Hair follicular keratinocyte (primary cell): Measurements from ENCODE around the gene LRRK1. TPM values are rescaled to one million over a fixed set of nuclear protein-coding genes. Genes with fewer than 3 reads are reported as not detected.

Experiments used
- total RNA-seq: library from RNA; depleted of rRNA; stranded (reverse); fragments of >200 nt; gene quantifications from 2 replicates; pipeline ENCODE4 v1.2.3, GENCODE V29; 2015

LRRK1 gene, protein sequence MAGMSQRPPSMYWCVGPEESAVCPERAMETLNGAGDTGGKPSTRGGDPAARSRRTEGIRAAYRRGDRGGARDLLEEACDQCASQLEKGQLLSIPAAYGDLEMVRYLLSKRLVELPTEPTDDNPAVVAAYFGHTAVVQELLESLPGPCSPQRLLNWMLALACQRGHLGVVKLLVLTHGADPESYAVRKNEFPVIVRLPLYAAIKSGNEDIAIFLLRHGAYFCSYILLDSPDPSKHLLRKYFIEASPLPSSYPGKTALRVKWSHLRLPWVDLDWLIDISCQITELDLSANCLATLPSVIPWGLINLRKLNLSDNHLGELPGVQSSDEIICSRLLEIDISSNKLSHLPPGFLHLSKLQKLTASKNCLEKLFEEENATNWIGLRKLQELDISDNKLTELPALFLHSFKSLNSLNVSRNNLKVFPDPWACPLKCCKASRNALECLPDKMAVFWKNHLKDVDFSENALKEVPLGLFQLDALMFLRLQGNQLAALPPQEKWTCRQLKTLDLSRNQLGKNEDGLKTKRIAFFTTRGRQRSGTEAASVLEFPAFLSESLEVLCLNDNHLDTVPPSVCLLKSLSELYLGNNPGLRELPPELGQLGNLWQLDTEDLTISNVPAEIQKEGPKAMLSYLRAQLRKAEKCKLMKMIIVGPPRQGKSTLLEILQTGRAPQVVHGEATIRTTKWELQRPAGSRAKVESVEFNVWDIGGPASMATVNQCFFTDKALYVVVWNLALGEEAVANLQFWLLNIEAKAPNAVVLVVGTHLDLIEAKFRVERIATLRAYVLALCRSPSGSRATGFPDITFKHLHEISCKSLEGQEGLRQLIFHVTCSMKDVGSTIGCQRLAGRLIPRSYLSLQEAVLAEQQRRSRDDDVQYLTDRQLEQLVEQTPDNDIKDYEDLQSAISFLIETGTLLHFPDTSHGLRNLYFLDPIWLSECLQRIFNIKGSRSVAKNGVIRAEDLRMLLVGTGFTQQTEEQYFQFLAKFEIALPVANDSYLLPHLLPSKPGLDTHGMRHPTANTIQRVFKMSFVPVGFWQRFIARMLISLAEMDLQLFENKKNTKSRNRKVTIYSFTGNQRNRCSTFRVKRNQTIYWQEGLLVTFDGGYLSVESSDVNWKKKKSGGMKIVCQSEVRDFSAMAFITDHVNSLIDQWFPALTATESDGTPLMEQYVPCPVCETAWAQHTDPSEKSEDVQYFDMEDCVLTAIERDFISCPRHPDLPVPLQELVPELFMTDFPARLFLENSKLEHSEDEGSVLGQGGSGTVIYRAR (N-terminal part only)
- total RNA-seq = 7.7 and 8.0 TPM in 2 replicates

DNA sequence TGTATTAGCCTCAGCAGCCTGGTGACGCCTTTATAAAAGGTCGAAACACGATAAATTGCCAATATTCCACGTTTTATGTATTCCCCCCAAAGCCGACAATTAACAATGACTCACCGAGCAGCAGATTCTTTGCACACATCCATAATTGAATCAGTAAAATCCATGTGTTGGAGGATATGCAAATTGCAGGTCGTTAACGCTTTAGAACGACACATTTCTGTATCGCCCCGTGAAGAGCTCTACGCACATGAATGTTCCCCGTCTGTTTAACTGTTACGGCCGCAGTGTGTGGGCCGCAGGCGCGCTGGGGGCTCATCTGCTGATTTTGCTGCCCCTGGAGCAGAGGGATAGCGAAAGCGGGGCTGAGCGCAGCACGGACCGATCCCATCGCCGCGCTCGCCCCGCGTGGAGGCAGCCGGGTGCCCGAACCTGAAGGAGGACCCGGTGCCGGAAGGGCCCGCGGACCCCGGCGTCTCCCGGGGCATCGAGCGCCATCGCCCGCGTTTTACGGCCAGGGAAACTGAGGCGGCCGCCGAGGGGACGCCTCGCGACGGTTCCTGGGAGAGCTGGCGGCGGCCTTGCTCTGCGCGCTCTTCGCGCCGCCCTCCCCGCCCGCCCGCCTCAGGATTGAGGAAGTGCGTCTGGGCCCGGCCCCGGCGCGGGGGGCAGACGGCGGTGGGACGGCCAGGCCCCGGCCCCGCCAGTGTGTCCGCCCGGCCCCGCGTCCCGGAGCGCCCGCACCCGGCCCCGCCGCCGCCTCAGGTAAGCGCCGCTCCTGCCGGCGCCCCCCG is at the start of gene LRRK1:
TSS of gene LRRK1 (plus strand) at position 668 of the 791 bp plus-strand sequence. CDS start 5,276 bp downstream, outside the sequence.

DNA sequence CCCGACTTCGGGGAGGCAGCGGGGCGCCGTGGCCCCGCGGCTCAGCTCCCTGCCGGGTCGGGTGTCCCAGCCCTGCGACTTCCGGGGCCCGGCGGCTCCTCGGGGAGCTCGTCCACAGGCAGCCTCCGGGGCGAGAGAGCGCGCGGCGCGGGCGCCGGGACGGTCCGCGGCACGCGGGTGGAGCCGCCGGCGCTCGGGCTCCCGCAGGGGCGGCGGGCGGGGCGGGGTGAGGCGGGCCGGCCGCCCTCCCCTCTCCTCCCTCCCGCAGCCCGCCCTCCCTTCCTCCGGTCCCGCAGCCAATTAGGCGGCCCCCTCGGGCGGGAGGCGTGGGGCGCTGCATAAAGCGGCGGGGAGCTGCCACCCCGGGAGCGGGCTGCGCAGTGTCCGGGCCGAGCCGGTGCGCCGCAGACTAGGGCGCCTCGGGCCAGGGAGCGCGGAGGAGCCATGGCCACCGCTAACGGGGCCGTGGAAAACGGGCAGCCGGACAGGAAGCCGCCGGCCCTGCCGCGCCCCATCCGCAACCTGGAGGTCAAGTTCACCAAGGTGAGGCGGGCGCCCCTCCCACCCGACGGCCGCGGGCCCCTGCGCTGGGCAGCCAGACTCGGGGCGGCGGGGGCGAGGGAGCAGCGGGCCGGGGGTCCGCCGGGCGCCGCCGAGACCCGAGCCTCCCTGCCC is 39.6 kb upstream of the LRRK1 start, which contains the start of gene ALDH1A3:
TSS of gene ALDH1A3 (plus strand) at position 368 of the 675 bp plus-strand sequence. CDS start at position 445, 77 bp downstream.

Other genes with a start within 250 kb of the LRRK1 start
- gene ALDH1A3, start 39.5 kb upstream of the LRRK1 start, total RNA-seq = 1,053 and 2,778 TPM in 2 replicates